Activated CD4-positive, alpha-beta memory T cell treated with anti-CD3 and anti-CD28 coated beads for 36 hours (primary cell): ENCODE measurements around the gene CBY1. TPM values are rescaled to one million over a fixed set of nuclear protein-coding genes. Genes with fewer than 3 reads are reported as not detected.

Experiments used
- CTCF ChIA-PET: fragments of 350-600 bp; sonication (Branson Sonifier 250); formaldehyde crosslinking; loops from one replicate; lab custom pipeline; 2021; ENCODE audit warnings: antibody characterized with exemption, inconsistent platforms; lab: Charles Lee
- POLR2A ChIA-PET: fragments of 350-600 bp; sonication (Branson Sonifier 250); formaldehyde crosslinking; loops from one replicate; lab custom pipeline; 2021; ENCODE audit warnings: antibody characterized with exemption; lab: Charles Lee
- DNase-seq: peaks from one replicate; pipeline ENCODE4 v3.0.0-alpha.2; 2020
- H3K27ac Mint-ChIP-seq: one replicate; pipeline ENCODE4 v1.8.0; 2021; ENCODE audit warnings: mixed read lengths
- H3K27me3 Mint-ChIP-seq: one replicate; pipeline ENCODE4 v1.8.0; 2021; ENCODE audit warnings: mixed read lengths
- H3K36me3 Mint-ChIP-seq: one replicate; pipeline ENCODE4 v1.8.0; 2021; ENCODE audit warnings: mixed read lengths
- H3K4me1 Mint-ChIP-seq: one replicate; pipeline ENCODE4 v1.8.0; 2021; ENCODE audit warnings: low read depth, mixed read lengths
- H3K4me3 Mint-ChIP-seq: one replicate; pipeline ENCODE4 v1.8.0; 2021; ENCODE audit warnings: mild to moderate bottlenecking, mixed read lengths
- H3K9me3 Mint-ChIP-seq: one replicate; pipeline ENCODE4 v1.8.0; 2021; ENCODE audit warnings: mixed read lengths
- intact Hi-C: fragments of 100-400 bp; cut with micrococcal nuclease; formaldehyde crosslinking; loops from one replicate; pipeline ENCODE4 v1.15.1; 2023
- total RNA-seq, 2 experiments: library from RNA; stranded (reverse); gene quantifications; one replicate each; pipeline ENCODE4 v1.2.3, GENCODE V29; 2021

Gene CBY1
- total RNA-seq, 2 experiments from 2014 or later: 9.8 to 14.6 TPM

- H3K27ac Mint-ChIP-seq: no peak overlapping the region
- H3K27me3 Mint-ChIP-seq: no peaks in the 10 kb centered on the region
- POLR2A ChIA-PET: no interaction called here
- no peaks in the 10 kb centered on the region for H3K9me3 Mint-ChIP-seq
- CTCF ChIA-PET: no interaction called here
- H3K4me3 Mint-ChIP-seq: peak overlapping the region; percentile 88
- intact Hi-C loops: loop anchor here (2.0 kb wide), 2 partner anchors 25 to 49 kb away; partner anchors contain the start of genes GTPBP1 and TOMM22
- DNase-seq: no peak
- peaks cover 15% of the 10 kb centered on the region for H3K4me1 Mint-ChIP-seq
- H3K36me3 Mint-ChIP-seq: no peaks in the 10 kb centered on the region
Measured at GRCh38 chr22:38655519-38656255, 751 bp upstream of the CBY1 start.

- CTCF ChIA-PET: interaction anchor here (1.5 kb wide), 1 partner anchor 24 kb away, joined by 11 read pairs; the partner anchor contains the start of gene TOMM22
- POLR2A ChIA-PET: interaction anchor here (0.8 to 1.5 kb wide), 5 partner anchors 24 to 99 kb away, joined by 3 to 4 read pairs (median 3); partner anchors contain the start of genes GTPBP1 and TOMM22
- Mint-ChIP-seq H3K4me3 (peak overlapping the region; percentile 88), H3K4me1 (peaks cover 15% of the 10 kb centered on the region), H3K27ac (peak overlapping the region; percentile 96), H3K27me3 (no peaks in the 10 kb centered on the region), H3K36me3 (no peaks in the 10 kb centered on the region), H3K9me3 (no peaks in the 10 kb centered on the region)
- intact Hi-C loops: loop anchor here (1.0 to 2.0 kb wide), 3 partner anchors 24 to 217 kb away; partner anchors contain the start of genes GTPBP1 and TOMM22
- peak; percentile 64 for DNase-seq
Measured at GRCh38 chr22:38657045-38657909, 839 bp downstream of the CBY1 start.

- Mint-ChIP-seq H3K36me3 (peaks cover 12% of the 10 kb centered on the region), H3K27ac (no peak overlapping the region), H3K4me1 (no peaks in the 10 kb centered on the region), H3K27me3 (no peaks in the 10 kb centered on the region), H3K4me3 (no peak overlapping the region), H3K9me3 (no peaks in the 10 kb centered on the region)
- ChIA-PET POLR2A (no interaction called here), CTCF (no interaction called here)
- intact Hi-C loops: no loop called here
- DNase-seq: no peak
Measured at GRCh38 chr22:38674888-38675287, 18.4 kb downstream of the CBY1 start.

- Mint-ChIP-seq H3K27ac (no peak overlapping the region), H3K4me1 (no peaks in the 10 kb centered on the region), H3K4me3 (no peak overlapping the region), H3K27me3 (no peaks in the 10 kb centered on the region), H3K9me3 (no peaks in the 10 kb centered on the region), H3K36me3 (peaks cover 11% of the 10 kb centered on the region)
- intact Hi-C loops: no loop called here
- ChIA-PET CTCF (interaction anchor here (0.5 kb wide), 1 partner anchor 574 kb away, joined by 3 read pairs; no protein-coding TSS in a partner anchor), POLR2A (no interaction called here)
- no peak for DNase-seq
Measured at GRCh38 chr22:38675833-38676232, 19.4 kb downstream of the CBY1 start.

- Mint-ChIP-seq H3K9me3 (no peaks in the 10 kb centered on the region), H3K36me3 (peaks cover 27% of the 10 kb centered on the region), H3K4me1 (peaks cover 23% of the 10 kb centered on the region), H3K27me3 (no peaks in the 10 kb centered on the region), H3K27ac (peak within 1 kb of the TSS; percentile 94), H3K4me3 (peak within 1 kb of the TSS; percentile 99)
- intact Hi-C loops: loop anchor here (1.0 to 2.0 kb wide), 2 partner anchors 15 to 25 kb away; partner anchors contain the start of genes CBY1 and FAM227A
- ChIA-PET POLR2A (interaction anchor here (0.6 to 1.7 kb wide), 10 partner anchors 16 to 180 kb away, joined by 3 to 19 read pairs (median 5); partner anchors contain the start of genes CBY1, DMC1 and JOSD1), CTCF (interaction anchor here (0.6 to 3.5 kb wide), 23 partner anchors 10 to 629 kb away, joined by 3 to 40 read pairs (median 4); partner anchors contain the start of genes CBY1, DMC1, FAM227A and GTPBP1)
- peak; percentile 90 for DNase-seq
Measured at GRCh38 chr22:38681582-38682335, 25.3 kb downstream of the CBY1 start, which contains the start of gene TOMM22. Gene TOMM22 (plus strand): TSS chr22:38681957. CDS start chr22:38681979, 22 bp downstream.

- DNase-seq: no peak
Measured at GRCh38 chr22:38684895-38685294, 28.5 kb downstream of the CBY1 start.

GRCh38 chr22:38685761-38686160, 29.3 kb downstream of the CBY1 start:
- intact Hi-C loops: no loop called here
- peaks cover 40% of the 10 kb centered on the region for H3K36me3 Mint-ChIP-seq
- no peaks in the 10 kb centered on the region for H3K9me3 Mint-ChIP-seq
- no peak overlapping the region for H3K4me3 Mint-ChIP-seq
- ChIA-PET CTCF (no interaction called here), POLR2A (interaction anchor here (1.2 kb wide), 1 partner anchor 13 kb away, joined by 3 read pairs; no protein-coding TSS in a partner anchor)
- no peaks in the 10 kb centered on the region for H3K27me3 Mint-ChIP-seq
- no peak for DNase-seq
- H3K4me1 Mint-ChIP-seq: peaks cover 23% of the 10 kb centered on the region
- H3K27ac Mint-ChIP-seq: no peak overlapping the region

More at GRCh38 chr22:38684895-38685294, 28.5 kb downstream of the CBY1 start:
- ChIA-PET POLR2A (no interaction called here), CTCF (no interaction called here)
- Mint-ChIP-seq H3K4me1 (peaks cover 23% of the 10 kb centered on the region), H3K4me3 (no peak overlapping the region), H3K9me3 (no peaks in the 10 kb centered on the region), H3K27ac (no peak overlapping the region), H3K27me3 (no peaks in the 10 kb centered on the region), H3K36me3 (peaks cover 40% of the 10 kb centered on the region)
- intact Hi-C loops: no loop called here

- H3K27ac Mint-ChIP-seq: no peak overlapping the region
- intact Hi-C loops: no loop called here
Measured at GRCh38 chr22:38689651-38690050, 33.2 kb downstream of the CBY1 start.

GRCh38 chr22:38694049-38694448, 37.6 kb downstream of the CBY1 start:
- peaks cover 41% of the 10 kb centered on the region for H3K36me3 Mint-ChIP-seq
- H3K9me3 Mint-ChIP-seq: no peaks in the 10 kb centered on the region
- ChIA-PET CTCF (interaction anchor here (1.8 kb wide), 1 partner anchor 12 kb away, joined by 10 read pairs; the partner anchor contains the start of gene TOMM22), POLR2A (no interaction called here)
- no peaks in the 10 kb centered on the region for H3K27me3 Mint-ChIP-seq
- intact Hi-C loops: no loop called here
- no peak for DNase-seq
- peaks cover 50% of the 10 kb centered on the region for H3K4me1 Mint-ChIP-seq
- no peak overlapping the region for H3K4me3 Mint-ChIP-seq
- H3K27ac Mint-ChIP-seq: no peak overlapping the region

More at GRCh38 chr22:38689651-38690050, 33.2 kb downstream of the CBY1 start:
- no peak for DNase-seq
- Mint-ChIP-seq H3K4me3 (no peak overlapping the region), H3K9me3 (no peaks in the 10 kb centered on the region), H3K4me1 (peaks cover 11% of the 10 kb centered on the region), H3K27me3 (no peaks in the 10 kb centered on the region), H3K36me3 (peaks cover 36% of the 10 kb centered on the region)
- ChIA-PET CTCF (no interaction called here), POLR2A (no interaction called here)

- ChIA-PET POLR2A (interaction anchor here (3.1 kb wide), 1 partner anchor 11 kb away, joined by 13 read pairs; the partner anchor contains the start of gene GTPBP1), CTCF (interaction anchor here (0.9 kb wide), 1 partner anchor 13 kb away, joined by 5 read pairs; the partner anchor contains the start of gene TOMM22)
- H3K36me3 Mint-ChIP-seq: peaks cover 48% of the 10 kb centered on the region
- no peaks in the 10 kb centered on the region for H3K9me3 Mint-ChIP-seq
- H3K4me3 Mint-ChIP-seq: no peak overlapping the region
- intact Hi-C loops: no loop called here
- peaks cover 57% of the 10 kb centered on the region for H3K4me1 Mint-ChIP-seq
- H3K27ac Mint-ChIP-seq: peak overlapping the region; percentile 46
- H3K27me3 Mint-ChIP-seq: no peaks in the 10 kb centered on the region
- DNase-seq: no peak
Measured at GRCh38 chr22:38694940-38695339, 38.5 kb downstream of the CBY1 start.
